Esophagus mucosa (tissue), 1 donor: ENCODE measurements around the gene SNUPN. TPM values are rescaled to one million over a fixed set of nuclear protein-coding genes. Genes with fewer than 3 reads are reported as not detected.
"Not testable (repeated sequence)": the region's sequence is repeated elsewhere in the genome, so short reads cannot be mapped to it uniquely, and the experiment has no call there.

Experiments used
- ATAC-seq: fragments of 200-7000 bp; cut with Tn5 transposase; one replicate; pipeline ENCODE4 v1.9.1; 2020
- total RNA-seq: library from RNA; stranded (reverse); gene quantifications from one replicate; pipeline ENCODE4 v1.2.4, GENCODE V29; 2023
- donor health status: DM: yes; HTN: yes; CAD: no.

The SNUPN gene
- total RNA-seq, 1 donor from 2014 or later, result 12.1 TPM

DNA sequence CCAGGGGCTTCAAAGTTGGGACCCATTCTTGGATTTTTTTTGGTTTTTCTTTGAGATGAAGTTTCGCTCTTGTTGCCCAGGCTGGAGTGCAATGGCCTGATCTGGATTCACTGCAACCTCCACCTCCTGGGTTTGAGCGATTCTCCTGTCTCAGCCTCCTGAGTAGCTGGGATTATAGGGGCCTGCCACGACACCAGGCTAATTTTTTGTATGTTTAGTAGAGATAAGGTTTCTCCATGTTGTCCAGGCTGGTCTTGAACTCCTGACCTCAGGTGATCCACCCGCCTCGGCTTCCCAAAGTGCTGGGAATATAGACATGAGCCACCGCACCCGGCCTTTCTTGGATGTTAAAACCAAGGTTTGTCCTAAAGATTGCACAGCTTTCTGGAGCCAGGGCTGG, 8.4 kb upstream of the SNUPN start:
- ATAC-seq, result not testable (repeated sequence)

GRCh38 chr15:75631935-75632334, 6.4 kb upstream of the SNUPN start:
- peak; percentile 41 for ATAC-seq

- no peak for ATAC-seq
Observed at GRCh38 chr15:75622505-75622904, 3.0 kb downstream of the SNUPN start.

GRCh38 chr15:75620841-75621391, 4.6 kb downstream of the SNUPN start:
- peak; percentile 50 for ATAC-seq

DNA sequence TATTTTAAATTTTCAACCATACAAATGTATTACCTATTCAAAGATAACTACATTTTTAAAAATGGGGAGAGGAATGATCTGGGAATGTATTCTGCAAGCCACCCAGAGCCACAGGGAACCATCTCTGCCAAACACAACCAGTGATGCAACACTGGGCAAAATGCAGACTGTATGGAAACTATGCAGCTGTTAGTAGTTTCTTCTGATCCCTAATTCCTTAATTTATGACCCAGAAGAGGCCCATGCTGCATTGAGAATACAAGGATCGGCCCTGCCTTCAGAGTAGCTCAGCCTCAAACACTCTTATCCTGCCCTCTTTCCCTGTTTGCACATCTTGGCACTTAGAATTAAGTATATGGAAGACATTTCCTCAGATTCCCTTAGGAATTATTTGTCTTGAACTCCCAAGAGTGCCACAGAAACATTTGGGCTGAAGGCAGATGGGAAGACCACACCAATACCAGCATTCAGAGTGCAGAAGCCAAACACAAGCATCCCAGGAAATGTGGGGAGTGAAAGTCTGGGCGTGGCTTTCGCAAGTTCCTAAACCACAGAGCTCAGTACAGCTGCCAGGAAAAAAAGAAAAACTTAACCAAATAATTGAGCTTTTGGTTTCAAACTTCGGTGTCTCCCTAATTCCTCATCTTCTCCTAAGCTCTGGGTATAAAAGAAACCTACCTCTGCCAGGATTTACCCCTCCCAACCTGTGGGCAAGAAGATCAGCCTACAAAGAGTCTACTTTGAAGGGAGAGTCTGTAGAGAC, 5.3 kb downstream of the SNUPN start:
- no peak for ATAC-seq

GRCh38 chr15:75616766-75617165, 8.8 kb downstream of the SNUPN start:
- ATAC-seq, result no peak

GRCh38 chr15:75606711-75607699, 18.5 kb downstream of the SNUPN start:
- ATAC-seq, result no peak

DNA sequence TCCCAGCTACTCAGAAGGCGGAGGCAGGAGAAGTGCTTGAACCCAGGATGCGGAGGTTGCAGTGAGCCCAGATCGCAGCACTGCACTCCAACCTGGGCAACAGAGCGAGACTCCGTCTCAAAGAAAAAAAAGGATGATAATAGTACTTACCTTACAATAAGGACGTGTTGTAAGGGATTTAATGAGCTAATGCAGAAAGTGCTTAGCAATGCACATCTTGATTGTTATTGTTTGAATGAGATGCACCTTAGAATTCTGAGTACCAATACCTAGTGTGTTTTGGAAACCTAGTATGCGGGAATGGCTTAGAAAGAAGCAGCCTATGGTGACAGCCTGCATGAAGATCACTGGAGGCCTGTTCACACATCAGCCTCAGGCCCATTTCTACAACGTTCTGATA, 19.5 kb downstream of the SNUPN start:
- no peak for ATAC-seq

GRCh38 chr15:75599401-75599800, 26.1 kb downstream of the SNUPN start:
- no peak for ATAC-seq

- no peak for ATAC-seq
Observed at GRCh38 chr15:75598361-75598760, 27.2 kb downstream of the SNUPN start.

GRCh38 chr15:75597667-75598341, 27.7 kb downstream of the SNUPN start:
- no peak for ATAC-seq

DNA sequence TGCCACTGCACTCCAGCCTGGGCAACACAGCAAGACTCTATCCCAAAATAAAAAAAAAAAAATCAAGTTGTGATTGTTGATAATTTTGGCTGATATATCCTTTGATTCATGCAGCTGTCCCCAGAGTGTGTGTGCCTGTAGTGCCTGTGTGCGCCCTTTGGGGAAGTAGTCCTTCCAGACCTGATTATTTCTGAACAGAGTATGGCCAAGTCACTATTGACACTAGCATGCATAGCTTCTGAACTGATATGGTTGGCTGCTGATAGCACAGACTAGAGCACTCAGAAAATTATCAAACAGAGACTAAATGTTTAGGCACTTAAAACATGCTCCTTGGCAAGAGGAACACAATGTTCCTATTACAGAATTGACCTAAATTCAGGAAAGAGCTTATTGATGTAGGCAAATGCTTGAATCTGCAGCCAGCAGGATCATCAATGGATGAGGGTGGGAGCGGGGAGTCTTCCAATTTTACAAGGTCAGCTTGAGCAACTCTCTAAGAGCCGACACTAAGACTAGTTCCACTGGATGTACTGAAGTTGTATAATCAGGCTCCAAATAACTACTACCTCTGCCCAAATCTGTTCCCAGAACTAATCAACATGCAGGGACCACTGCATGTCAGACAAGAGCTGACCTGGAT, 28.7 kb downstream of the SNUPN start:
- no peak for ATAC-seq

- no peak for ATAC-seq
Observed at GRCh38 chr15:75594276-75594675, 31.2 kb downstream of the SNUPN start.

DNA sequence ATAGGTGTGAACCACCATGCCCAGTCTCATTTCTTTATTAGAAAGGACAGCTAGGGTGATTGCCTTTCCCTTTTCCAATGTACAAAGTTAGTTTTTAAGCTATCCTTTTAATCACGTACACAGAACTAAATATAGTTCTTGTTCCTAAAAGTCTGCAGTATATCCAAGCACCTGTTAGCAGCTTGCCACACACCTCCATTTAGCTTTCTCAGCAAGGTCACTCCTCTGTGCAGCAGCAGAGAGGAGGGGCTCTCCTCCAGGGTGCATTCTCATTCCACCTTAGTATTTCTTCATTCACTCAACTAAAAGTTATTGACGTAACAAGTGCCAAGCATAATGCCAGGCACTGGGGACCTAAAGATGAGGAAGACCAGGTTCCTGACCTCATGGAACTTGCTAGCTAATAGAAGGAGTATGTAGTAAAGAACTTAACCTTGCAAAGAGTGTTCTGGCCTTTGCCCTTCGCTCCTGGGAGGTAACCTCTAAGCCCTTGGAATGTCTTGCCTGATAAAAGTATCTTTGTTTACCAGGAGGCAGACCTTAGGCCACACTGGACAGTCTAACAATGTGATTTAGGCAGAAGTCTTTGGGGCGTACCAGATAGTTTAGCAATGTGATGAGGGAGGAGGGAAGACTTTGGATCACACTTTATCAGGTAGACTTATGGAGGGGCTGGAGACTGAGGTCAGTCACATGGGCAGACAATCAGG, 33.7 kb downstream of the SNUPN start:
- no peak for ATAC-seq

DNA sequence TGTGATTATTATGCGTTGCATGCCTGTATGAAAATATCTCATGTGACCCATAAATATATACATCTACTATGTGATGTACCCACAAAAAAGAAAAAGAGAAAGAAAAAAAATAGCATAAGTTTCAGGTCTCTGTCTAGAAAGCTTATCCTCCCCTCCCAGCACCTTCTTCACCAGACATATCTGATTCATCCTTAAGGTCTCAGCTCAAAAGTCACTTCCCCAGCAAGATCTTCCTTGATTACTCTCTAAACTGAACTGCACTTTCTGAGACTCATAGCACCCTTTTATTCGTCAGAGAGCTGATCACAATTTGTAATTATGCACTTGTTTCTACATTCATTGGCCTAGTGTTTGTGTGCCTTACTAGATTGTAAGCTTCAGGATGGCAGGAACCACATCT, 35.3 kb downstream of the SNUPN start:
- no peak for ATAC-seq

DNA sequence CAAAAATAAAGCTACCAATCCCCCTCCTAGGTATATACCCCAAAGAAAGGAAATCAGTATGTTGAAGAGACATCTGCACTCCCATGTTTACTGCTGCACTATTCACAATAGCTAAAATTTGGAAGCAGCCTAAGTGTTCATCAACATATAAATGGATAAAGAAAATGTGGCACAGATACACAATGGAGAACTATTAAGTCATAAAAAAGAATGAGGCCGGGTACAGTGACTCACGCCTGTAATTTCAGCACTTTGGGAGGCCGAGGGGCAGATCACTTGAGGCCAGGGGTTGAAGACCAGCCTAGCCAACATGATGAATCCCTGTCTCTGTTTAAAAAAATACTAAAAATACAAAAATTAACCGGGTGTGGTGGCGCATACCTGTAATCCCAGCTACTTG, 36.5 kb downstream of the SNUPN start:
- ATAC-seq, result no peak

GRCh38 chr15:75586422-75586821, 39.1 kb downstream of the SNUPN start:
- not testable (repeated sequence) for ATAC-seq

GRCh38 chr15:75584121-75584520, 41.4 kb downstream of the SNUPN start:
- no peak for ATAC-seq

DNA sequence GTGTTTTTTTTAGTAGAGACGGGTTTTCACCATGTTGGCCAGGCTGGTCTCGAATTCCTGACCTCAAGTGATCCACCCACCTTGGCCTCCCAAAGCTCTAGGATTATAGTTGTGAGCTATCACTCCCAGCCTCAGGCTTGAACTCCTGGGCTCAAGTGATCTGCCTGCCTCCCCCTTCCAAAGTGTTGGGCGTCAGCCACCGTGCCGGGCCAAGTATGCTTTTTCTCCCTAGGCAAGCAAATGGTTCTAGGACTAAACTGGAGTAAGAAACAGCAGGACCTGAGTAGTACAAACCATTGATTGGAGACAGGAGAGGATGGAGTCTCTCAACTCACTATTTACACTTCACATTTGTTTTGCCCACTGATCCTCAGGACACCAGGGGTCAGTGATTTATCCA, 41.8 kb downstream of the SNUPN start:
- no peak for ATAC-seq

GRCh38 chr15:75582943-75583342, 42.6 kb downstream of the SNUPN start:
- ATAC-seq, result not testable (repeated sequence)
